Keratinocyte (primary cell): Measurements from ENCODE around the gene IRAK2.
"Not testable (repeated sequence)": the region's sequence is repeated elsewhere in the genome, so short reads cannot be mapped to it uniquely, and the experiment has no call there.

Source experiments
- EZH2 ChIP-seq: IDR thresholded peaks from one replicate; pipeline ENCODE4 v1.6.1; 2012; ENCODE audit warnings: inconsistent platforms, mild to moderate bottlenecking, low read length, moderate library complexity
- TF ChIP-seq, protein P1 (sequence below), 3 experiments: IDR thresholded peaks in 1 of 3; conservative IDR thresholded peaks in 1 of 3; optimal IDR thresholded peaks in 1 of 3; 2 replicates in 2 of 3; 3 replicates in 1 of 3; pipeline versions ENCODE3 to v1.5.1; 2011; ENCODE audit warnings: low read length in 3 of 3, mild to moderate bottlenecking in 3 of 3, moderate library complexity in 2 of 3, control low read depth in 1 of 3, inconsistent platforms in 1 of 3; ENCODE audit not compliant: insufficient read depth in 2 of 3; ENCODE audit errors: extremely low read depth in 1 of 3

DNA sequence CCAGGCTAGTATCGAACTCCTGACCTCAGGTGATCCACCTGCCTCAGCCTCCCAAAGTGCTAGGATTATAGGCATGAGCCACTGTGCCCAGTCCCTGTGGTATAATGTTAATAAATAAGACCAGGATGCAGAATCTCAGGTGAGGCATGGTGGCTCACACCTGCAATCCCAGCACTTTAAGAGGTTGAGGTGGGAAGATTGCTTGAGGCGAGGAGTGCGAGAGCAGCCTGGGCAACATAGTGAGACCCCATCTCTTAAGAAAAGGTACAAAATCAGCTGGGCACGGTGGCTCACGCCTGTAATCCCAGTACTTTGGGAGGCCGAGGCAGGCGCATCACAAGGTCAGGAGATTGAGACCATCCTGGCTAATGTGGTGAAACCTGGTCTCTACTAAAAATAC lies 10.6 kb downstream of the IRAK2 start:
- TF ChIP-seq, protein P1, sequence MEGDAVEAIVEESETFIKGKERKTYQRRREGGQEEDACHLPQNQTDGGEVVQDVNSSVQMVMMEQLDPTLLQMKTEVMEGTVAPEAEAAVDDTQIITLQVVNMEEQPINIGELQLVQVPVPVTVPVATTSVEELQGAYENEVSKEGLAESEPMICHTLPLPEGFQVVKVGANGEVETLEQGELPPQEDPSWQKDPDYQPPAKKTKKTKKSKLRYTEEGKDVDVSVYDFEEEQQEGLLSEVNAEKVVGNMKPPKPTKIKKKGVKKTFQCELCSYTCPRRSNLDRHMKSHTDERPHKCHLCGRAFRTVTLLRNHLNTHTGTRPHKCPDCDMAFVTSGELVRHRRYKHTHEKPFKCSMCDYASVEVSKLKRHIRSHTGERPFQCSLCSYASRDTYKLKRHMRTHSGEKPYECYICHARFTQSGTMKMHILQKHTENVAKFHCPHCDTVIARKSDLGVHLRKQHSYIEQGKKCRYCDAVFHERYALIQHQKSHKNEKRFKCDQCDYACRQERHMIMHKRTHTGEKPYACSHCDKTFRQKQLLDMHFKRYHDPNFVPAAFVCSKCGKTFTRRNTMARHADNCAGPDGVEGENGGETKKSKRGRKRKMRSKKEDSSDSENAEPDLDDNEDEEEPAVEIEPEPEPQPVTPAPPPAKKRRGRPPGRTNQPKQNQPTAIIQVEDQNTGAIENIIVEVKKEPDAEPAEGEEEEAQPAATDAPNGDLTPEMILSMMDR (optimal IDR thresholded peaks at IDR 0.05 in 1 of 3, IDR thresholded peaks at IDR 0.05 in 1 of 3, conservative IDR thresholded peaks at IDR 0.05 in 1 of 3; ENCODE audit: extremely low read depth in 1 of 3, insufficient read depth in 2 of 3, low read length in 3 of 3) = not testable (repeated sequence)
- not testable (repeated sequence) for TF ChIP-seq EZH2
